Body of pancreas (tissue), 4 donors: Measurements from ENCODE around the gene CSKMT.

Source experiments
- CTCF ChIP-seq, 7 experiments: fragments of 450-650 bp in 4 of 7; fragments of 200-600 bp in 3 of 7; sonication (generic) in 3 of 7; IDR thresholded peaks; one replicate each; pipeline ENCODE4 v1.5.1; 2016 to 2019; ENCODE audit warnings: antibody characterized with exemption in 7 of 7
- POLR2A ChIP-seq, 3 donors: fragments of 450-650 bp; IDR thresholded peaks; one replicate each; pipeline ENCODE4 v1.6.1; 2016; ENCODE audit warnings: antibody characterized with exemption in 3 of 3, mild to moderate bottlenecking in 2 of 3

GRCh38 chr11:62715150-62716130, 50.3 kb downstream of the CSKMT start:
- no peak for TF ChIP-seq POLR2A (IDR thresholded peaks at IDR 0.05)
- TF ChIP-seq CTCF (IDR thresholded peaks at IDR 0.05) = no peak
